CD8-positive, alpha-beta memory T cell (primary cell): ENCODE measurements around the gene TCF3. TPM values are rescaled to one million over a fixed set of nuclear protein-coding genes. Genes with fewer than 3 reads are reported as not detected.
"Not testable (repeated sequence)": the region's sequence is repeated elsewhere in the genome, so short reads cannot be mapped to it uniquely, and the experiment has no call there.

Experiments
- CTCF ChIA-PET: fragments of 350-600 bp; sonication (Branson Sonifier 250); formaldehyde crosslinking; loops from one replicate; lab custom pipeline; 2021; ENCODE audit warnings: antibody characterized with exemption; lab: Charles Lee
- POLR2A ChIA-PET: fragments of 350-600 bp; sonication (Branson Sonifier 250); formaldehyde crosslinking; loops from one replicate; lab custom pipeline; 2021; ENCODE audit warnings: antibody characterized with exemption; lab: Charles Lee
- DNase-seq, 5 donors: peaks; one replicate each; pipeline versions ENCODE4 v3.0.0 to v3.0.0-alpha.2; 2020 to 2022; ENCODE audit warnings: mixed read lengths in 1 of 5
- H3K27ac ChIP-seq: one replicate; pipeline ENCODE4 v1.7.0; 2013; ENCODE audit warnings: low read depth, mild to moderate bottlenecking, low read length, moderate library complexity
- H3K27me3 ChIP-seq: 2 replicates; pipeline ENCODE4 v1.7.0; 2013; ENCODE audit warnings: low read length, mild to moderate bottlenecking; ENCODE audit not compliant: insufficient read depth, poor library complexity, severe bottlenecking
- H3K36me3 ChIP-seq: 2 replicates; pipeline ENCODE4 v1.7.0; 2013; ENCODE audit warnings: mild to moderate bottlenecking, low read length, moderate library complexity; ENCODE audit not compliant: insufficient read depth
- H3K4me1 ChIP-seq: 2 replicates; pipeline ENCODE4 v1.7.0; 2013; ENCODE audit warnings: mild to moderate bottlenecking, low read length, moderate library complexity; ENCODE audit not compliant: insufficient read depth
- H3K4me3 ChIP-seq: 2 replicates; pipeline ENCODE4 v1.7.0; 2013; ENCODE audit warnings: mild to moderate bottlenecking, low read length
- H3K9me3 ChIP-seq: 2 replicates; pipeline ENCODE4 v1.7.0; 2013; ENCODE audit warnings: mild to moderate bottlenecking, low read length
- H3K27ac Mint-ChIP-seq, 8 donors: one replicate each; pipeline ENCODE4 v1.8.0; 2020 to 2021; ENCODE audit warnings: mixed read lengths in 8 of 8, mild to moderate bottlenecking in 6 of 8, inconsistent platforms in 3 of 8, moderate library complexity in 3 of 8
- H3K27me3 Mint-ChIP-seq, 2 donors: one replicate each; pipeline ENCODE4 v1.8.0; 2020 to 2021; ENCODE audit warnings: mixed read lengths in 2 of 2, mild to moderate bottlenecking in 1 of 2, moderate library complexity in 1 of 2
- H3K36me3 Mint-ChIP-seq, 3 donors: one replicate each; pipeline ENCODE4 v1.8.0; 2020 to 2021; ENCODE audit warnings: mixed read lengths in 3 of 3, inconsistent platforms in 1 of 3, mild to moderate bottlenecking in 1 of 3
- H3K4me1 Mint-ChIP-seq, 3 donors: one replicate each; pipeline ENCODE4 v1.8.0; 2020 to 2021; ENCODE audit warnings: mixed read lengths in 3 of 3, inconsistent platforms in 1 of 3, mild to moderate bottlenecking in 1 of 3
- H3K4me3 Mint-ChIP-seq, 7 donors: one replicate each; pipeline ENCODE4 v1.8.0; 2020 to 2021; ENCODE audit warnings: mixed read lengths in 7 of 7, mild to moderate bottlenecking in 6 of 7, moderate library complexity in 4 of 7, inconsistent platforms in 2 of 7
- H3K9me3 Mint-ChIP-seq, 5 donors: one replicate each; pipeline ENCODE4 v1.8.0; 2020 to 2022; ENCODE audit warnings: mixed read lengths in 5 of 5, mild to moderate bottlenecking in 3 of 5, moderate library complexity in 2 of 5, inconsistent platforms in 1 of 5
- polyA plus RNA-seq: library from polyadenylated mRNA; unstranded; fragments of 300-500 nt; fragmentation: Illumina TruSeq; gene quantifications from one replicate; pipeline ENCODE4 v1.2.3, GENCODE V29; 2021
- total RNA-seq, 2 experiments: library from RNA; stranded (reverse); gene quantifications; one replicate each; pipeline ENCODE4 v1.2.3, GENCODE V29; 2021

Gene TCF3
- total and polyA plus RNA-seq, 3 experiments from 2014 or later = 13.3 to 97.0 (median 96.0) TPM

DNA sequence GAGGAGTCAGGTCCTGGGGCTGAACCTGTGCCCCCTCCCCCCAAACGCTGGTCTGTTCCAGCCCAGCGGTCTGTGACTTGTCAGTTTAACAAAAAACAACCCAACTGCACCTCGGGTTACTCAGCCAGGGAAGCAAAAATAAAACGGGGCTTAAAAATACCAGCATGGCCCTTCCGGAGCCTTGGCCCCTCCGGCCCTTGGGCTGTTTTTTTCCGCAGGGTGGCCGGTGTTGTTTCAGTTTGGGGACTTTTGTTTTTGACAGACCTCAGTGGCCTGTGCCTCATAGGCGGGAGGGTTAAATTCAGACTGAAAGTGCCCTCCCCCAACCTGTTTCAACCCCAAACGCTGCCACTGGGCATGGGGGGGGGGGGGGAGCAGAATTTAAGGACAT is 4.0 kb downstream of the TCF3 start:
- Histone ChIP-seq H3K27me3 (no peaks in the 10 kb centered on the region), H3K27ac (no peak overlapping the region), H3K9me3 (no peaks in the 10 kb centered on the region), H3K4me1 (peaks cover 13% of the 10 kb centered on the region), H3K36me3 (no peaks in the 10 kb centered on the region), H3K4me3 (no peak overlapping the region)
- Mint-ChIP-seq H3K36me3 (peaks cover 0 to 32% (median 0%) of the 10 kb centered on the region in 3 donors), H3K4me1 (peaks cover 13 to 27% (median 18%) of the 10 kb centered on the region in 3 donors), H3K4me3 (no peak overlapping the region), H3K27ac (peak overlapping the region in 1 of 8 donors; percentile 97), H3K27me3 (peaks cover 0 to 6% of the 10 kb centered on the region in 2 donors), H3K9me3 (no peaks in the 10 kb centered on the region)
- no peak for DNase-seq
- ChIA-PET CTCF (interaction anchor here (3.5 kb wide), 1 partner anchor 42 kb away, joined by 29 read pairs; the partner anchor contains the start of gene UQCR11), POLR2A (no interaction called here)

DNA sequence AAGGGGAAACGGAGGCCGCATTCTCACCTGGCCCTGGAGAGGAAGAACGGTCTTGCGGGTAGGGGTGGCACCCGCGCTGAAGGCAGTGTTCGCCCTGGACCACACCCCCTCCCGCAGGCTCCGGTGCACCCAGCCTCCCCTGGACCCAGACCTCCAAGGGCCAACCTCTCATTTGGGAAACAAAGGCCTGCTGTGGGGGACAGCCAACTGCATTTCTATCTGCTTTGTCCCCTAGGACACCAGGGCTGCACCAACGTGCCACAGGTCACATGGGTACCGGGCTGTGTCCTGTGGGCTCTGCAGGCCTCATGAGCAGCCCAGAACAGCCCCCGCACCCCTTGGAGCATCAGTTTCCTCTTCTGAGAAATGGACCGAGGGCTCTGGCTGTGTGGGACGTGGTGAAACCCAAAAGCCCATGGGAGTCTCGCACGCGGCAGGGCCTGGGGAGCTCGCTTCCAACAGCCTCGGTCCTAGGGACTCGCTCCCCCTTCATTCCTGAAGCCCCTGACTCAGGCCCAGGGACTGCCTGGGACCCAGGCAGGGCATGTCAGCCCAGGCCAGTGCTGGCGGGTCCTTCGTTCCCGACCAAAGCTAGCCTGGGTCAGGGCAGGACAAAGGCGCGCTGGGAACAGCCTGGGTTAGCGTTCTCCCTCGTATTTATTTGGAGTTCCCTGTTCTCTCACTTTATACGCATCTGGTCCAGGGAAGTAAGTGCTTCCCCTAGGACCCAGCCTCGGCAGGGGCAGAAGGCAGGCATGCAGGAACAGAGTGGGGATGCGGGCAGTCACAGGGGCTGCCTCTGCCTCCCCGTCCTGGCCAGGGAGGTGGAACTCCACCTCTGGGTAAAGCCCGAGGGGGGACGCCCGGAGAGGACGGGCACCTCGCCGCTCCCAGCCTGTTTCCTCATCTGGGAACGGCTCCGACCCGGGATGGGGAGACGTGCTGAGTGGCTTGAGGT is 4.6 kb downstream of the TCF3 start:
- H3K27ac ChIP-seq = no peak overlapping the region
- H3K36me3 ChIP-seq = no peaks in the 10 kb centered on the region
- DNase-seq = no peak
- H3K9me3 ChIP-seq = no peaks in the 10 kb centered on the region
- Mint-ChIP-seq H3K9me3 (no peaks in the 10 kb centered on the region), H3K36me3 (peaks cover 0 to 38% (median 0%) of the 10 kb centered on the region in 3 donors), H3K4me1 (peaks cover 10 to 21% (median 18%) of the 10 kb centered on the region in 3 donors), H3K27ac (no peak overlapping the region), H3K4me3 (no peak overlapping the region), H3K27me3 (peaks cover 0 to 5% of the 10 kb centered on the region in 2 donors)
- H3K27me3 ChIP-seq = no peaks in the 10 kb centered on the region
- CTCF ChIA-PET = no interaction called here
- peaks cover 13% of the 10 kb centered on the region for H3K4me1 ChIP-seq
- no peak overlapping the region for H3K4me3 ChIP-seq
- POLR2A ChIA-PET = no interaction called here

DNA sequence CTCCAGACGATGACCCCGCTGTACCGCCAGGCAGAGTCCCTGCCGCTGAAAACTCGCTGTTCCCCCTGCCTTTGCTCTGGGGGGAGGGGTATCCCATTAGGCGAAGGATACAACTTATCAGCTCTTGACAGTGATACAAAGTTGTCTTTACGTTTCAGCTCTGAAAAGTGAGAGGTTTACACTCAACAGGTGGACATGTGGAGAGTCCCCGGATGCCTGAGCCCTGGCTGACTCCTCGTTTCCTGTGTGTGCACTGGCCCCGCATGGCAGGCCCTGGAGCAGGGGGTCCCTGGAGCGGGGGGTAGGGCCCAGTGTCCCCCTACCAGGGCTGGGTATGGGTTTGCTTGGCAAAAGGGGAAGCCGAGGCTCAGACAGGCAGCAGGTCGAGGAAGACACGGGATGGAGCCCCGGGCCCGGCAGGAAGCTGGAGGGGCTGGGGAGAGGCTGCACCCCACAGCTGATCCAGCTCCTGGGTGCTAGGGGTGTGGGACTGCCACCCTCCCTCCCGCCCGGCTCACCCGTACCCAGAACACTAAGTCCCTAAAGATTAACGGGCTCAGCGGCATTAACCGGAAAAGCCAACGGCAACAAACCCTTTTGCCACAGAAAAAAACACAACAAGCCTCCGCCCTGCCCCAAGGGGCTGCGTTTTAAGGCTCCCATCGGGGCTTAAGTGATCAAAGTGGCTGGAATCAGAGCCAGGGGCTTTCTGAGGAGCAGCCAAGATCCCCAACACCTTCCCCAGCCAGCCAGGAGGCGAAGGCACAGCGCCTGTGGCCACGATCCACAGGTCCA is 5.6 kb downstream of the TCF3 start:
- no peak overlapping the region for H3K27ac ChIP-seq
- no peak overlapping the region for H3K27ac Mint-ChIP-seq
- H3K27me3 ChIP-seq = no peaks in the 10 kb centered on the region
- no peak for DNase-seq
- no peak overlapping the region for H3K4me3 ChIP-seq
- peaks cover 13% of the 10 kb centered on the region for H3K4me1 ChIP-seq
- H3K4me3 Mint-ChIP-seq = peak overlapping the region in 1 of 7 donors; percentile 73
- CTCF ChIA-PET = no interaction called here
- peaks cover 0 to 45% (median 3%) of the 10 kb centered on the region in 3 donors for H3K36me3 Mint-ChIP-seq
- H3K9me3 Mint-ChIP-seq = no peaks in the 10 kb centered on the region
- H3K27me3 Mint-ChIP-seq = peaks cover 0 to 3% of the 10 kb centered on the region in 2 donors
- H3K9me3 ChIP-seq = no peaks in the 10 kb centered on the region
- peaks cover 10 to 20% (median 18%) of the 10 kb centered on the region in 3 donors for H3K4me1 Mint-ChIP-seq
- POLR2A ChIA-PET = no interaction called here
- no peaks in the 10 kb centered on the region for H3K36me3 ChIP-seq

DNA sequence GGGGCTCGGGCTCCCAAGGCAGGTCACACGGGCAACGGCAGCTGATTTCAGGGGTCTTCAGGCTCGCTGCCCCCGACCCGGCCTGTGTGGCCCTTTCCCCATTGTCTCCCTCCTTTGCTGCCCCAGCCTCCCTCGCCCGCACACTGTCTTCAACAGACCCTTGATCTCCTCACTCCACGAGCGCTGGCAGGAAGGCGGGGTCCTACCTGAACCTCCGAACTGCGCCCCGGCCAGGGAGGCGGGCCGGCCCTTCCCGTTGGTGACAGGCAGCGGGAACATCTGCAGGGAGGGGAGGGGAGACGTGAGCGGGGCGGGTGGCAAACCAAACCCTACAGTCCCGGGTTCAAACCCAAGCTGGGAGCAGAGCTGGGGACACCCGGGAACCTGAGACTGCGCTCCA is 6.3 kb downstream of the TCF3 start:
- Histone ChIP-seq H3K4me3 (no peak overlapping the region), H3K36me3 (no peaks in the 10 kb centered on the region), H3K27me3 (no peaks in the 10 kb centered on the region), H3K4me1 (peaks cover 12% of the 10 kb centered on the region), H3K27ac (no peak overlapping the region), H3K9me3 (no peaks in the 10 kb centered on the region)
- Mint-ChIP-seq H3K4me3 (peak overlapping the region in 1 of 7 donors; percentile 73), H3K27me3 (peaks cover 0 to 2% of the 10 kb centered on the region in 2 donors), H3K9me3 (no peaks in the 10 kb centered on the region), H3K27ac (peak overlapping the region in 2 of 8 donors; percentile 29 to 70), H3K4me1 (peaks cover 9 to 17% (median 15%) of the 10 kb centered on the region in 3 donors), H3K36me3 (peaks cover 0 to 45% (median 3%) of the 10 kb centered on the region in 3 donors)
- ChIA-PET POLR2A (no interaction called here), CTCF (no interaction called here)
- no peak for DNase-seq

DNA sequence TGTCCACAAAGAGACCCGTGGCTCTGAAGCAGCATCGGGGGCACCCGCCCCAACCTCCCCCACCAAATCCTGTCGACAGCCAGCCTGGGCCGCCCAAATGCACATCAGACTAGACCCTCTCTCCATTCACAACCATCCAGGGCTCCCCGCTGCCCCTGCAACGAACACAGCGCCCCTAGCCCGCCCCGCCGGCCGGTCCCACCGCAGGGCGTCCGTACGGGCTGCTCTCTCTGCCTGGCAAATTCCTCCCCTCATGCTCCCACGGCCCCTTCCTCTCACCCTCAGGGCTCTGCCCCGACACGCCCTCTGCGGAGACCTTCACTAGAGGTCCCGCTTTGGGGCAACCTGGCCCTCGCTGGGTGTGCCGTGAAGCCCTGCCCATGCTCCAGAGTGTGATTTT is 7.1 kb downstream of the TCF3 start:
- Mint-ChIP-seq H3K36me3 (peaks cover 0 to 42% (median 3%) of the 10 kb centered on the region in 3 donors), H3K9me3 (no peaks in the 10 kb centered on the region), H3K27me3 (no peaks in the 10 kb centered on the region), H3K27ac (peak overlapping the region in 1 of 8 donors; percentile 18), H3K4me1 (peaks cover 4 to 8% (median 7%) of the 10 kb centered on the region in 3 donors), H3K4me3 (no peak overlapping the region)
- Histone ChIP-seq H3K9me3 (no peaks in the 10 kb centered on the region), H3K4me3 (no peak overlapping the region), H3K36me3 (no peaks in the 10 kb centered on the region), H3K27ac (no peak overlapping the region), H3K27me3 (no peaks in the 10 kb centered on the region), H3K4me1 (peaks cover 3% of the 10 kb centered on the region)
- ChIA-PET CTCF (no interaction called here), POLR2A (no interaction called here)
- no peak for DNase-seq

DNA sequence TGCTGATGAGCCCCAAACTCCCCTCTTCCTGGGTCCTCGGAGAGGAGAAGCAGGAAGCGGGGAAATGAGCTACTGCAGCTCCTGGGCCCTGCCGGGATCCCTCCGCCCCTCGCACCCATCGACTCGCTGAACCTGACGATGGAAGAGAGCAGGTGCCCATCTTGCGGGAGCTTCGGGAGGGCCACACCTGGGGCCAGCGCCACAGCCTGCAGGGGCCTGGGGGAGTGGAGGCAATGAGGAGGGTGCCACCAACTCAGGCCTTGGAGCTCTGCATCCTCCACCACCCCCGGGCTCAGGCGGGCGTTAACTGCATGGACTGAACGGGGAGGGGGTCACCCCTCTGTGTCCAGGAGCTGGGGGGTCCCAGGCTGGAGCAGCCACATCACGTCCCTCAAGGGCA is 8.3 kb downstream of the TCF3 start:
- peaks cover 1 to 6% (median 4%) of the 10 kb centered on the region in 3 donors for H3K4me1 Mint-ChIP-seq
- H3K36me3 ChIP-seq = no peaks in the 10 kb centered on the region
- CTCF ChIA-PET = interaction anchor here (0.7 kb wide), 1 partner anchor 97 kb away, joined by 3 read pairs; no protein-coding TSS in a partner anchor
- POLR2A ChIA-PET = no interaction called here
- no peaks in the 10 kb centered on the region for H3K27me3 Mint-ChIP-seq
- no peak overlapping the region for H3K4me3 ChIP-seq
- no peaks in the 10 kb centered on the region for H3K27me3 ChIP-seq
- H3K27ac ChIP-seq = no peak overlapping the region
- H3K9me3 ChIP-seq = no peaks in the 10 kb centered on the region
- H3K36me3 Mint-ChIP-seq = peaks cover 0 to 50% (median 7%) of the 10 kb centered on the region in 3 donors
- no peak overlapping the region for H3K27ac Mint-ChIP-seq
- no peaks in the 10 kb centered on the region for H3K9me3 Mint-ChIP-seq
- H3K4me1 ChIP-seq = no peaks in the 10 kb centered on the region
- H3K4me3 Mint-ChIP-seq = no peak overlapping the region
- no peak for DNase-seq

DNA sequence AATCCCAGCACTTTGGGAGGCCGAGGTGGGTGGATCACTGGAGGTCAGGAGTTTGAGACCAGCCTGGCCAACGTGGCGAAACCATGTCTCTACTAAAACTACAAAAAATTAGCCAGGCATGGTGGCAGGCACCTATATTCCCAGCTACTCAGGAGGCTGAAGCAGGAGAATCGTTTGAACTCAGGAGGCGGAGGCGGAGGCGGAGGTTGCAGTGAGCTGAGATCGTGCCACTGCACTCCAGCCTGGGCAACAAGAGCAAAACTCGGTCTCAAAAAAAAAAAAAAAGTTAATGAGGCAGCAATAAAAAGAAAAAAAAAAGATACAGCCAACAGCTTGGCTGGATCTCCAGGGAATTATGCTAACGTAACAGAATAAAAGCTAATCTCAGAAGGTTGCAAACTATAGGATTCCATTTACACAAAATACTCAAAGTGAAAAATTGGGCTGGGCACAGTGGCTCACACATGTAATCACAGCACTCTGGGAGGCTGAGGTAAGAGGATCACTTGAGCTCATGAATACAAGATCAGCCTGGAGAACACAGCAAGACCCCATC is 11.4 kb downstream of the TCF3 start:
- H3K36me3 ChIP-seq, H3K4me3 ChIP-seq, CTCF ChIA-PET, DNase-seq, H3K4me1 Mint-ChIP-seq, H3K27me3 Mint-ChIP-seq, H3K9me3 Mint-ChIP-seq, H3K4me1 ChIP-seq, H3K4me3 Mint-ChIP-seq, H3K9me3 ChIP-seq, H3K27me3 ChIP-seq, H3K27ac Mint-ChIP-seq, H3K27ac ChIP-seq: not testable (repeated sequence)
- POLR2A ChIA-PET = interaction anchor here (0.7 kb wide), 1 partner anchor 1193 kb away, joined by 5 read pairs; no protein-coding TSS in a partner anchor
- H3K36me3 Mint-ChIP-seq = peaks cover 0 to 65% (median 7%) of the 10 kb centered on the region in 3 donors
